GM19397 (cell line): Measurements from ENCODE around the gene ZSCAN5B.
"Not testable (repeated sequence)": the region's sequence is repeated elsewhere in the genome, so short reads cannot be mapped to it uniquely, and the experiment has no call there.

Source experiments
- ATAC-seq: cut with Tn5 transposase; IDR thresholded peaks from one replicate; pipeline ENCODE4 v1.9.1; 2021; ENCODE audit warnings: mild to moderate bottlenecking, moderate library complexity; ENCODE audit not compliant: unreplicated experiment

ZSCAN5B gene, protein sequence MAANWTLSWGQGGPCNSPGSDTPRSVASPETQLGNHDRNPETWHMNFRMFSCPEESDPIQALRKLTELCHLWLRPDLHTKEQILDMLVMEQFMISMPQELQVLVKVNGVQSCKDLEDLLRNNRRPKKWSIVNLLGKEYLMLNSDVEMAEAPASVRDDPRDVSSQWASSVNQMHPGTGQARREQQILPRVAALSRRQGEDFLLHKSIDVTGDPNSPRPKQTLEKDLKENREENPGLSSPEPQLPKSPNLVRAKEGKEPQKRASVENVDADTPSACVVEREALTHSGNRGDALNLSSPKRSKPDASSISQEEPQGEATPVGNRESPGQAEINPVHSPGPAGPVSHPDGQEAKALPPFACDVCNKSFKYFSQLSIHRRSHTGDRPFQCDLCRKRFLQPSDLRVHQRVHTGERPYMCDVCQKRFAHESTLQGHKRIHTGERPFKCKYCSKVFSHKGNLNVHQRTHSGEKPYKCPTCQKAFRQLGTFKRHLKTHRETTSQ

DNA sequence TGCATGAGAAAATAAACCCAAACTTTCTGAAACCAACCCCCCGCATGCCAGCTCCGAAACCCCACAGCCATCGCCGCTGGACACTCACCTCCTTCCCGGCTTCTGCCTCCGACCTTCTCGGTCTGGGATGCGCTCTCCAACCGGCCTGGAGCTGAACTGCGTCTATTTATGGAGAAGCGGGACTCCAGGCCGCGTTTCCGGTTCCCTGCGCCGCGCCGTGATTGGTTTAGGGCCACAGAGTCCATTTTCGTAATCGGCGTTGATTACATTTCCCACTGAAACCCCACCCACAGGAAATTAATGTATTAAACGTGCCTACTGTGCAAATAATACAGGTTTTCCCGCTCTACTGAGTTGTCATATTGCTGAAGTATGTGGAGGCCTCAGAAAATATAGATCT lies at the start of gene ZSCAN5B:
Gene ZSCAN5B, minus strand, starts transcription at position 138 of the 400 bp plus-strand sequence. CDS start 4,731 bp downstream, outside the sequence.
- not testable (repeated sequence) for ATAC-seq

DNA sequence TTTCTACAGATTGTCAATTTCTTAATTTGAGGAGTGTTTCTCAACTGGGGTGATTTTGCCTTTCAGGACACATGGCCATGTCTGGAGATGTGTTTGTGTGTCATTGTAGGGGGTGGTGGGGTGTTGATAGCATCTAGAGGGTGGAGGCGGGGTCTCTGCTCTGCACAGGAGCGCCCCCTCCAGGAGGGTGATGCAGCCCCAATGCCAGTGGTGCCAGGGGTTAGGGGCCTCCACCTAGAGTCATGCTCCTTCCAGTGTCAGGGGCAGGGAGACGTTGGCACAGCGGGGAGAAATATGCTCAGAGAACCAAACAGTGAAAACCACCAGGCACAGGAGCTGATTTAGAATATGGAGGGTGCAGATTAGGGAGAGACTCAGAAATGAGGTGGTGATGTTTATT lies 48.2 kb upstream of the ZSCAN5B start:
- ATAC-seq, result not testable (repeated sequence)

DNA sequence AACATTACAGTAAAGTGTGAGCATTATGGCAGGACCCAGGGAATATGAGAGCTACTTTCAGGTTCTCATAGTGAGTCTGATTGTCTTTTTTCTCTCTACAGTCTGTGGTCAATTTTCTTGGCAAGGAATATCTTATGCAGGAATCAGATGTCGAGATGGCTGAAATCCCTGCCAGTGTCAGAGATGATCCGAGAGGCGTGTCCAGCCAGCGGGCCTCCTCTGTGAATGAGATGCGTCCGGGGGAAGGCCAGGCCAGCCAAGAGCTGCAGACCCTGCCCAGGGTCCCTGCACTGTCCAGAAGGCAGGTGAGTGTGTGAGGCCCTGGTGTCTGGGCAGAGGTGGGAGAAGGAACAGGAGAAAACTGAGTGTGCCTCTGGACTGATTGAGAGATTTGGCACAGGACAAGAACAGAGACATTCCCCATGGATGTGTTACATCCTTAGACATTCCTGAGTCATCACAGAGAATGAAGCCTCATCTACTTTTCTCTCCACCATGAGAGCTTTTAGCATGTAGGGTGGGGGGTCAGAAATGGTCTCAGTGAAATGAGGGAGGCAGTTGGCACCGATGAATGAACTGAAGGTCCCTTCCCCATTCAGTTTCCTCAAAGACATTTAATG lies 47.6 kb upstream of the ZSCAN5B start:
- ATAC-seq, result no peak

DNA sequence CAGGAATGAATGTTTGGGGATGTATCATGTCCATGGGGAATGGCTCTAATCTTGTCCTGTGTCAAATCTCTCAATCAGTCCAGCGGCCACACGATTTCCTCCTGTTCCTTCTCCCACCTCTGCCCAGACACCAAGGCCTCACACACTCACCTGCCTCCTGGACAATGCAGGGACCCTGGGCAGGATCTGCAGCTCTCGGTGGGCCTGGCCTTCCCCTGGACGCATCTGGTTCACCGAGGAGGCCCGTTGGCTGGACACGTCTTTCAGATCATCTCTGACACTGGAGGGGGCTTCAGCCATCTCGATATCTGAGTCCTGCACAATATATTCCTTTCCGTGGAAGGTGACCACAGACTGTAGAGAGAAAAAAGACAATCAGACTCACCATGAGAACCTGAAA lies 25.9 kb upstream of the ZSCAN5B start:
- no peak for ATAC-seq

DNA sequence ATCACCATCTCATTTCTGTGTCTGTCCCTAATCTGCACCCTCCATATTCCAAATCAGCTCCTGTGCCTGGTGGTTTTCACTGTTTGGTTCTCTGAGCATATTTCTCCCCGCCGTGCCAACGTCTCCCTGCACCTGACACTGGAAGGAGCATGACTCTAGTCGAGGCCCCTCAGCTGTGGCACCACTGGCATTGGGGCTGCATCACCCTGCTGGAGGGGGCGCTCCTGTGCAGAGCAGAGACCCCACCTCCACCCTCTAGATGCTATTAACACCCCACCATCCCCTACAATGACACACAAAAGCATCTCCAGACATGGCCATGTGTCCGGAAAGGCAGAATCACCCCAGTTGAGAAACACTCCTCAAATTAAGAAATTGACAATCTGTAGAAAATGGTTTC lies 25.3 kb upstream of the ZSCAN5B start:
- no peak for ATAC-seq

DNA sequence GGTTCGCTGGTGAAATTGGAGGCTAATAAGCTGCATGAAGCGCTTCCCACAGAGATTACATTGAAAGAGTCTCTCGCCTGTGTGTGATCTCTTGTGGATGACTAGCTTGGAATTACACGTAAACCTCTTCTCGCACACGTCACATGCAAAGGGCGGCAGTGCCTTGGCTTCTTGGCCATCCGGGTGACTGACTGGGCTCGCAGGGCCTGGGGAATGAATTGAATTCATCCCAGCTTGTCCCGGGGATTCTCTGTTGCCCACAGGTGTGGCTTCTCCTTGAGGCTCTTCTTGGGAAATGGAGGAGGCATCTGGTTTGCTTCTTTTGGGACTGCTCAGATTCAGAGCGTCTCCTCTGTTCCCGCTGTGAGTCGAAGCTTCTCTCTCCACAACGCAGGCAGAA lies 24.3 kb upstream of the ZSCAN5B start:
- ATAC-seq, result no peak

DNA sequence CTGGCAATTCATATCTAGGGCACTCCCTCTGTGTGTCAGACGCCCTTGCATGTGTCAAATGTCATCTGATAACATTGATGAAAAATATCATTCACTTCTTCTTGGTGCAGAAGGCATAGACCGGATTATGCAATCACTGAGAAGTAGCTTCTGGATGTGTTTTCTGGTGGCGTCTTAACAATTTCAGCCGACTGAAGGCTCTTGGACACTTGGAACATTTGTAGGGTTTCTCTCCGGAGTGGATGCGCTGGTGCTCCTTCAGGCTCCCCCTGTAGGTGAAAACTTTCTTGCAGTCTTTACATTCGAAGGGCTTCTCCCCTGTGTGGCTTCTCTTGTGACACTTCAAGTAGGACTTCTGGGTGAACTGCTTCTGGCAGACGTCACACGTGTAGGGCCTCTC lies 23.9 kb upstream of the ZSCAN5B start:
- not testable (repeated sequence) for ATAC-seq

DNA sequence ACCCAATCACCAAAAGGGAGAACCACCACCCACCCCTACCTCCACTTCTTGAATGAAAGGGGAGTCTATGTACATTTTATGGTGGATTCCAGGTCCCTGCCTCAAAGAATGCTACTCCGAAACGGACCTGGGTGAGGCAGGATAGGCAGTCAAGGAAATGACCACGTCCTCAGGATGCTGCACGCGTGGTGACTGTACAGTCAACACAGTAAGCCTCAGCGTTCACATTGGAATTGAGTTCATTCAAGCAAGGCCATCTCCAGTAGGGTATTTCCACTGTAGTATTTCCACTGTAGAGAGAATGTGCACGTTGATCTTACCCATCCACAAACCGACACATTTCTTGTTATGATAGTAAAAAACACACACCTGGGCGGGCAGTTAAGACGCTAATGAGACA lies 21.4 kb upstream of the ZSCAN5B start:
- ATAC-seq, result no peak

DNA sequence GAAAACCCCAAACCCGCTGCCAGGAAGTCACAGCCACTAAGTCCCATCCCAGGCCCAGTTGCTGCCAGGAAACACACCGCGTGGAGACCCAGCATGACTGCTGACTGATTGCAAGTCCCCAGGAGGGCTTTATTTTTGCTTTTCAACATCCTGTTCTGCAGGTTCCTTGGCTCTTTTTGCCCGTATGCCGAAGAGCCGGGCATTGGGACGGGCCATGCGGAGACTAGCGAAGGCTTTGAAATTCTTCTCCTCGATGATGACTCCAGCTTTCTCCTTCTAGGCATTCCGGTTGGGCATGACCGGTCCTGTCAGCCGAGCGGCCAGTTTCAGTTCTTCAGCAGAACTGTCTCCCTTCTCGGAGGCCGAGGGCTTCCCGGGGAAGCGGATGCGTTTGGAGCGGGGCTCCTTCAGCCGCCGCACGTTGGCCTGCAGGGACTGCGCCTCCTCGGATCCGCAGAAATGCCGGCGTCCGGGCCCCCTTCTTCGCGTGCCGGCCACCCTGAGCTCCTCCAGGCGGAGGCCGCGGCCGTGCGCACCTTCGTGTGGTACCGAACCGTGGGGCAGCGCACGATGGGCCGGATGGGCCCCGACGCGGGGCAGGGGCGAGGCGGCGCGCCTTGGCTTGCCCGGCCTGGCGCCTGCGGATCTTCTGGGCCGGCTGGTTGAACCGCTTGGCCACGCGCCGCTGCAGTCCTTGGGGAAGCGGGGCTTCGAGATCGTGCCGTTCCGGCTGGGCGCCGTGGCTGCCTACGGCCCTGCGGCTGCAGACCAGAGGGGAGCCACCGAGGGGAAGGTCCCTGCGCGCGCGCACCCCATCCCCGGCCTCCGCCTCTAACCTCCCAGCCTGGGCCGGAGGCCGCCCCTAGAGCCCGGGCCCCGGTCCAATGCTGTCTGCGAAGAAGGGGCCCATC lies 19.7 kb upstream of the ZSCAN5B start:
- no peak for ATAC-seq

DNA sequence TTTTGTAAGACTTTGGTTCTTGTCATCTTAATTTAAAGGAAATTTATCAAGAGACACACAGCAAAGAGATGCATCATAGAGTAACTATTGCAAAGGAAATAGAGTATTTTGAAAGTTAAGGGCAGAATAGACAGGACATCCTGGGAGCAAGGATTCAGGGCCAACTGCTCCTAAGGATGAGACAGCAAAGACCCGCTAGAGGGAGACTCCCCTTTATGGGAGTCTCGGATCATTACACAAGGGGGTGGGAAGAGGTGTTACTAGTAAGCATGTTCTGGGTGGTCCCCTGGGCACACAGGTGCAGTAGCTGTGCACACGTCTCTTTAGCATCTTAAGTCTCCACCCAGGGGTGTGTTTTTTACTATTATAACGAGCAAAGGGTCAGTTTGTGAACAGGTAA lies 14.1 kb upstream of the ZSCAN5B start:
- no peak for ATAC-seq

DNA sequence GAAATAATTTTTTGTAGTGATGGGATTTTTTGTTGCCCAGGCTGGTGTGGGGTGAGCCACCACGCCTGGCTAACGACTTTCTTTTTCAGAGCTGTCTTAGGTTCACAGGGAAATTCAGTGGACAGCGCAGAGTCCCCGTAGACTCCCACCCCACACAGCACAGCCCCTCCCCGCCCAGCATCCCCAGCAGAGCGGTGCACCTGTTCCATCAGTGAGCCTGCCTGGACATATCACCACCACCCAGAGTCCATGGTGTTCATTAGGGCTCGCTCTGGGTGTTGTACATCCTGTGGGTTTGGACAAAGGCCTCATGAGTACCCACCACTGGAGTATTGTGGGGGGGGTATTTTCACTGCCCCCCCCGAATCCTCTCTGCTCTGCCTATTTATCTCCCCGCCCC lies 12.5 kb upstream of the ZSCAN5B start:
- not testable (repeated sequence) for ATAC-seq

DNA sequence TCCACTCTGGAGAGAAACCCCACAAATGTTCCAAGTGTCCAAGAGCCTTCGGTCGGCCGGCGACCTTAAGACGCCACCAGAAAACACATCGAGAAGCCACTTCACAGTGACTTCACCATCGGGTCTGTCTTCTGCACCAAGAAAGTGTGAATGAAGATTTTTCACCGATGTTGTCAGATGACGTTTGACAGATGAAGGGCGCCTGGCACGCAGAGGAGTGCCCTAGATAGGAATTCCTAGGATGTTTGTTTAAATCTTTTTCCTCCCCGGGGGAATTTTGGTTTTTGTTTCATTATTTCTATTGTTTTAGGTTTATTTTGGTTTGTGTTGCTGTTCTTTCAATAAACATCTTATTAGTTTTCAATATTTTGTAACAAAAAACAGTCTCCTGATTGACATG lies 11.5 kb upstream of the ZSCAN5B start:
- ATAC-seq, result no peak

DNA sequence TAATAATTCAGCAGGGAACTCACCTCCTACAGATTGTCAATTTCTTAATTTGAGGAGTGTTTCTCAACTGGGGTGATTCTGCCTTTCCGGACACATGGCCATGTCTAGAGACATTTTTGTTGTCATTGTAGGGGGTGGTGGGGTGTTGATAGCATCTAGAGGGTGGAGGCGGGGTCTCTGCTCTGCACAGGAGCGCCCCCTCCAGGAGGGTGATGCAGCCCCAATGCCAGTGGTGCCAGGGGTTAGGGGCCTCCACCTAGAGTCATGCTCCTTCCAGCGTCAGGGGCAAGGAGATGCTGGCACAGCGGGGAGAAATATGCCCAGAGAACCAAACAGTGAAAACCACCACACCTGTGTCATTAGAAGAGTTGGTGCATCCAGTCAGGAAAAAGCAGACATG lies 10.0 kb upstream of the ZSCAN5B start:
- ATAC-seq, result not testable (repeated sequence)

DNA sequence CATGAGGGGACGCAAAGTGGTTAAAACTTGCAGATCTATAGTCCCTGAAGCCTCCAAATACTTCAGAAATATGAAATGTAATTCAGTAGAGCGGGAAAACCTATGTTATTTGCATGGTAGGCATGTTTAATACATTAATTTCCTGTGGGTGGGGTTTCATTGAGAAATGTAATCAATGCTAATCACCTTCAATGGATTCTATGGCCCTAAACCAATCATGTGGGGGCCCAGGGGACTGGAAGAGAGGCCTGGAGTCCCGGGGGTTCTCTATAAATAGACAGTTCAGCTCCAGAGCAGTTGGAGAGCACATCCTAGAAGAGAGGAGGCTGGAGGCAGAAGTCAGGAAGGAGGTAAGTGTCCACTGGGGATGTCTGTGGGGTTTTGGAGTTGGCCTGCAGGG lies 4.4 kb upstream of the ZSCAN5B start, which contains the start of gene ZSCAN5C:
Gene ZSCAN5C, plus strand, starts transcription at position 301 of the 400 bp plus-strand sequence. CDS start 3,641 bp downstream, outside the sequence.
- ATAC-seq, result no peak

DNA sequence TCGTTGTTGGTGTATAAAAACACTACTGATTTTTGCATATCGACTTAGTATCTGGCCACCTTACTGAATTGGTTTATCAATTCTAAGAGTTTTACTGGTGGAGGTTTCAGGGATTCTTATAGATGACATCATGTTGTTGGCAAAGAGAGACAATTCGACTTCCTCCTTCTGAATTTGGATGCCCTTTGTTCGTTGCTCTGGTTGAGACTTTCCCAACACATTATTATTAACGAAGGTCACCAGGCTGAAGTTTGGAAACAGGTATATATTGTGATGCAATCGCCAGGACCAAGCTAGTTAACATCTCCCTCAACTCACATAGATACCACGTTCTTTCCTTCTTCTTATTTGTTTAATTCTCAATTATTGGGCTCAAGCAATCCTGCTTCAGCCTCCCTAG lies 2.1 kb upstream of the ZSCAN5B start:
- ATAC-seq, result no peak

DNA sequence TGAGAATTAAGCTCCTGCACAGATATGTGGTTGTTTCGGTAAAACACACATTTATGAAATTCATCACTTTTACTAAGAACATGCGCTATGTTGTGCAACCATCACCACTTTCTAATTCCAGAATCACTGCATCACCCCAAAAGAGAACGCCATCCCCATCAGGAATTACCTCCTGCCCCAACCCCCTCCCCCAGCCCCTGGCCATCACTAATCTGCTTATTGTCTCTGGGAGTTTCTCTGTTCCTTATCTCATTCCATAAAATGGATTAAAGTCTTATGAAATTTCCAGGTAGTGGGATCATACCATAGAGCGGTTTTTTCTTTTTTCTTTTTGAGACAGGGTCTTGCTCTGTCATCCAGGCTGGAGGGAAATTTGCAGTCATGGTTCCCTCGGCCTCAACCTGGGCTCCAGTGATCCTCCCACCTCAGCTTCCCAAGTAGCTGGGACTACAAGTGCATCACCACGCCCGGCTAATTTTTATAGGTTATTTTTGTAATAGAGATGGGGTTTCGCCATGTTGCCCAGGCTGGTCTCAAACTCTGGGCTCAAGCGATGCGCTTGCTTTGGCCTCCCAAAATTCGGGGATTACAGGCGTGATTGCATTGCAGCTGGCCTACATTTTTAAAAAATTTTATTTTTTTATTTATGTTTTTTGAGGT lies 3.5 kb downstream of the ZSCAN5B start:
- ATAC-seq, result no peak

DNA sequence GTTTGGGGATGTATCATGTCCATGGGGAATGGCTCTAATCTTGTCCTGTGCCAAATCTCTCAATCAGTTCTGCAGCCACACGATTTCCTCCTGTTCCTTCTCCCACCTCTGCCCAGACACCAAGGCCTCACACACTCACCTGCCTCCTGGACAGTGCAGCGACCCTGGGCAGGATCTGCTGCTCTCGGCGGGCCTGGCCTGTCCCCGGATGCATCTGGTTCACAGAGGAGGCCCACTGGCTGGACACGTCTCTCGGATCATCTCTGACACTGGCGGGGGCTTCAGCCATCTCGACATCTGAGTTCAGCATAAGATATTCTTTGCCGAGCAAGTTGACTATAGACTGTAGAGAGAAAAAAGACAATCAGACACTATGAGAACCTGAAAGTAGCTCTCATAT lies 5.9 kb downstream of the ZSCAN5B start:
- no peak for ATAC-seq

DNA sequence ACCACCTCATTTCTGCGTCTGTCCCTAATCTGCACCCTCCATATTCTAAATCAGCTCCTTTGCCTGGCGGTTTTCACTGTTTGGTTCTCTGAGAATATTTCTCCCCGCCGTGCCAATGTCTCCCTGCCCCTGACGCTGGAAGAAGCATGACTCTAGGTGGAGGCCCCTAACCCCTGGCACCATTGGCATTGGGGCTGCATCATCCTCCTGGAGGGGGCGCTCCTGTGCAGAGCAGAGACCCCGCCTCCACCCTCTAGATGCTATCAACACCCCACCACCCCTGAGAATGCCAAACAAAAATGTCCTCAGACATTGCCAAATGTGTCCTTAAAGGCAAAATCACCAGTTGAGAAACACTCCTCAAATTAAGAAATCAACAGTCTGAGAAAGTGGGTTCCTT lies 6.5 kb downstream of the ZSCAN5B start:
- no peak for ATAC-seq

DNA sequence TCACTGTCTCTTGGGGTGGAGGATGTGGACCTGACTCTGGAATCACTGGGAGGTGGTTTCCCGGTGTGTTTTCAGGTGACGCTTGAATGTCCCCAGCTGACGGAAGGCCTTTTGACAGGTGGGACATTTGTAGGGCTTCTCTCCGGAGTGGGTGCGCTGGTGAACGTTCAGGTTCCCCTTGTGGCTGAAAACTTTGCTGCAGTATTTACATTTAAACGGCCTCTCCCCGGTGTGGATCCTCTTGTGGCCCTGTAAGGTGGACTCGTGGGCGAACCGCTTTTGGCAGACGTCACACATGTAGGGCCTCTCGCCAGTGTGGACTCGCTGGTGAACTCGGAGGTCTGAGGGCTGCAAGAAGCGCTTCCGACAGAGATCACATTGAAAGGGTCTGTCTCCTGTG lies 7.8 kb downstream of the ZSCAN5B start:
- ATAC-seq, result no peak

DNA sequence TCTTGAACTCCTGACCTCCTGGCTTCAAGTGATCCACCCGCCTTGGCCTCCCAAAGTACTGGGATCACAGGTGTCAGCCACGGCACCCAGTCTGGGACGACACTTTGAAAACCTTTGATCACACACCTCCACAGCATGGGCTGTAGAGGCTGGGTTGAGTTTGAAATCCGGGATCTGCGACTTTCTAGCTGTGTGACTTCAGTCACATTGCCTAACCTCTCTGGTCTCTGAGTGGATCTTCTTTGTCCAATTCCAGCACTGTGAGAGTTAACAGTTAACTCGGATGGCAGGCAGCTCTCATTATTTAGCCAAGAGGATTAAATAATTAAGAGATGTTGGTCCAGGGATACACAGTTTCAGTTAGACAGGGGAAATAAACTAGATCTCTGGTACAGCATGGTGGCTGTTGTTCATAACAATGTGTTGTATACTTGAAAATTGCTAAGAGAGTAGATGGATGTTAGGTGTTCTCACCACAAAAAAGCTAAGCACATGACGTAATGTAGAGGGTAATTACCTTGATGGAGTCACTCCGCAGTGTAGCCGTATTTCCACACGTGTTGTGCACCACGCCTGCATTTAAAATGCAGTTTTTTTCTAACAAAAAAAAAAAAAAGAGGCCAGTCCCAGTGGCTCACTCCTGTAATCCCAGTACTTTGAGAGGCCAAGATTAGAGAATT lies 19.9 kb downstream of the ZSCAN5B start:
- no peak for ATAC-seq
